Measurements from ENCODE around the gene FEZ2. TPM values are rescaled to one million over a fixed set of nuclear protein-coding genes. Genes with fewer than 3 reads are reported as not detected.
A peak's percentile ranks its signal among the peaks of the same experiment; 100 is the strongest.

Gene FEZ2, protein sequence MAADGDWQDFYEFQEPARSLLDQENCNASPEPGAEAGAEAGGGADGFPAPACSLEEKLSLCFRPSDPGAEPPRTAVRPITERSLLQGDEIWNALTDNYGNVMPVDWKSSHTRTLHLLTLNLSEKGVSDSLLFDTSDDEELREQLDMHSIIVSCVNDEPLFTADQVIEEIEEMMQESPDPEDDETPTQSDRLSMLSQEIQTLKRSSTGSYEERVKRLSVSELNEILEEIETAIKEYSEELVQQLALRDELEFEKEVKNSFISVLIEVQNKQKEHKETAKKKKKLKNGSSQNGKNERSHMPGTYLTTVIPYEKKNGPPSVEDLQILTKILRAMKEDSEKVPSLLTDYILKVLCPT
- 10 to 100 TPM; 14.5 to 15.7 TPM for total RNA-seq

DNA sequence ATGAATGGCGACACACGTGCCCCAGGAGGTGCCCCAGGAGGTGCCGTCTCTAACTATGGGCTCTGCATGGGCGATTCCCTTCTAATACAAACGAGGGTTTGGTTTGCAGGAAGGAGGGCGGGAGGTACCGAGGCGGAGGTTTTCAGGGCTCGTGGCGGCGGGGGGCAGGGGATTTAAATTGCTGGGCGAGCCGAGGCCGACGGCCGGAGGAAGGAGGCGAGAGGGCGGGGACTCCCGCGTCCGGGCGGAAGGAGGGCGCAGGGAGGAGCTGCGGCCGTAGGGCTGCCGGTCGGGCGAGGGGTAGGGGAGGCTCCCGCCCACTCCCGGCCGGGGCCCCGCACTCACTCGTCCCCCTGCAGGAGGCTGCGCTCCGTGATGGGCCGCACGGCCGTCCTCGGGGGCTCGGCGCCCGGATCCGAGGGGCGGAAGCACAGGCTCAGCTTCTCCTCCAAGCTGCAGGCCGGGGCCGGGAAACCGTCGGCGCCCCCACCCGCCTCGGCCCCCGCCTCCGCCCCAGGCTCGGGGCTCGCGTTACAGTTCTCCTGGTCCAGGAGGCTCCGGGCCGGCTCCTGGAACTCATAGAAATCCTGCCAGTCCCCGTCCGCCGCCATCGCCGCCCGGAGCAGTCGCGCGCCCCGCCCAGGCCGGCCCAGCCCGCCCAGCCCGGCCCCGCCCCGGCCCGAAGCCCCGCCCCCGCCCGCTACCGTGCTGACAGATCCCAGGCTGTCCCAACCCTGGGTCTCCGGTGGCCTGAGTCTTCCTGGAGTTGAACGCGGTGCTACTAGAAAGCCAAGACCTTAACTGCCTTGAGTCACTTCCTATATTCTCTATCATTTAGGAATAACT lies at the start of gene FEZ2:
Gene FEZ2 (minus strand): TSS at position 637 of the 846 bp plus-strand sequence. CDS start 26 bp downstream, at position 611.
- ChIA-PET POLR2A (no interaction called here), CTCF (interaction anchor here (0.6 to 1.6 kb wide), 2 partner anchors 38 to 46 kb away, joined by 3 to 4 read pairs; no protein-coding TSS in a partner anchor)
- H3K4me3 Mint-ChIP-seq: peak within 1 kb of the TSS; percentile 91
- peaks cover 8% of the 10 kb centered on the region for H3K36me3 Mint-ChIP-seq (ENCODE audit: low read depth)
- no peaks in the 10 kb centered on the region for H3K9me3 Mint-ChIP-seq
- H3K27ac Mint-ChIP-seq: peak within 1 kb of the TSS; percentile 94
- H3K4me1 Mint-ChIP-seq: peaks cover 19% of the 10 kb centered on the region
- no peaks in the 10 kb centered on the region for H3K27me3 Mint-ChIP-seq
- peak; percentile 70 for DNase-seq

DNA sequence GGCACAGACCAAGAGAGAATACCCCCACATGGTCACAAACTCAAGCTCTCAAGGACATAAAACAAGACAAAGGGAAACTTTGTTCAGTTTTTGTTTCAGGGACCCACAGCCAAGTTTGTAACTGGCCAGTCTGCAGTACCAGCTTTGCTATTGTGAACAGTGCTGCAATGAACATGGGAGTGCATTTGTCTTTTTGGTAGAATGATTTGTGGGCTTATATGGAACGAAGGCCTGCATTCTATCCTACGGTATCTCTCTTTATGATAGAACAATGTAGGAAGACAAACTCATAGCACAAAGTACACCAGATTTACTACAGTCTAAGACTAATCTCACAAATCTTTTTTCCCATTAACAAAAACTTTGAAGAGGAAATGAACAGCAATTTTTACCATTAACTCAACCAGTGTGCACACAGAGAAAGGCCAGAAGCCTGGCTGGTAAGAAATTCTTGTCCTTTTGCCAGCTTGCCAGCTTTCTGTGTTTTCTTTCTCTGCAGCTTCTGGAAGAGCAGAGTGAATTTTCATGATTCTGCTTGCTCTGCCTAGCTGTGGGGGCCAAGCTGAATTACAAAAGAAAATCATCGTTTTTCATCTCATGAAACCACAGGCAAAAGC lies 37.1 kb upstream of the FEZ2 start:
- DNase-seq: no peak
- no peaks in the 10 kb centered on the region for H3K36me3 Mint-ChIP-seq (ENCODE audit: low read depth)
- ChIA-PET CTCF (no interaction called here), POLR2A (no interaction called here)
- H3K27ac Mint-ChIP-seq: no peak overlapping the region
- no peak overlapping the region for H3K4me3 Mint-ChIP-seq
- H3K4me1 Mint-ChIP-seq: no peaks in the 10 kb centered on the region
- H3K9me3 Mint-ChIP-seq: peaks cover 2% of the 10 kb centered on the region
- peaks cover 1% of the 10 kb centered on the region for H3K27me3 Mint-ChIP-seq

DNA sequence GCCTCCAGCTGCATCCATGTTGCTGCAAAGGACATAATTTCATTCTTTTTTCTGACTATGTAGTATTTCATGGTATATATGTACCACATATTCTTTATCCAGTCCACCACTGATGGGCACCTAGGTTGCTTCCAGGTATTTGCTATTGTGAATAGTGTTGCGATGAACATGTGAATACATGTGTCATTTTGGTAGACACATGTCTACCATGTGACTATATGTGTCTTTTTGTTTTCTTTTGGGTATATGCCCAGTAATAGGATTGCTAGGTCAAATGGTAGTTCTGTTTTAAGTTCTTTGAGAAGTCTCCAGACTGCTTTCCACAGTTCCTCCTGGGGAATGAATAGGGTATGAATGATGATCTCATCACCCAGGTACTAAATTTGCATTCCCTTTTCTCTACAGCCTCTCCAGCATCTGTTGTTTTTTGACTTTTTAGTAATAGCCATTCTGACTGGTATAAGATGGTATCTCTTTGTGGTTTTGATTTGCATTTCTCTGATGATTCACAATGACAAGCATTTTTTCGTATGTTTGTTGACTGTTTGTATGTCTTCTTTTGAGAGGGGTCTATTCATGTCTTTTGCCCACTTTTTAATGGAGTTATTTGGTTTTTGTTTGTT lies 35.6 kb upstream of the FEZ2 start:
- no peak for DNase-seq
- ChIA-PET POLR2A (no interaction called here), CTCF (no interaction called here)
- Mint-ChIP-seq H3K27me3 (peaks cover 1% of the 10 kb centered on the region), H3K9me3 (peaks cover 2% of the 10 kb centered on the region), H3K4me3 (no peak overlapping the region), H3K4me1 (no peaks in the 10 kb centered on the region), H3K36me3 (ENCODE audit: low read depth) (no peaks in the 10 kb centered on the region), H3K27ac (no peak overlapping the region)

DNA sequence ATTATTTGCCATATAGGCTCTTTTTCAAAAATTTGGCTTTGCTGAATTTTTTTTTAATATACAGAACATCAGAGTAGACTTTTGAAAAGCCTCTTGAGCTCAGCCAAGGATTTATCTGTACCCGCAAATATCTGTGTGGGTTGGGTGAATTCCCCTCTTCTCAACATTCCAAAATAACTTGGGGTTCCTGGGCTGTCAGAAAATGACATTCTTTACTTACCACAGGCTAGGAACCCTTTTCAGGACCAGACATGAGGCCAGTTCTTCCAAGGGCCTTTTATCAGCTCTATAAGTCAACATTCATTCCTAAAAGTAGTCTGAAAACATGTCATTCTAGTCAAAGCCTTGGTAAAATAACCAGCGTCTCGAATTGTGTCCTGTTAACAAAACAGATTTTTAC lies 28.8 kb upstream of the FEZ2 start:
- DNase-seq: no peak
- Mint-ChIP-seq H3K27ac (no peak overlapping the region), H3K9me3 (peaks cover 11% of the 10 kb centered on the region), H3K4me3 (no peak overlapping the region), H3K27me3 (peaks cover 11% of the 10 kb centered on the region), H3K4me1 (no peaks in the 10 kb centered on the region), H3K36me3 (ENCODE audit: low read depth) (no peaks in the 10 kb centered on the region)
- ChIA-PET CTCF (interaction anchor here (0.6 kb wide), 1 partner anchor 854 kb away, joined by 3 read pairs; no protein-coding TSS in a partner anchor), POLR2A (no interaction called here)

DNA sequence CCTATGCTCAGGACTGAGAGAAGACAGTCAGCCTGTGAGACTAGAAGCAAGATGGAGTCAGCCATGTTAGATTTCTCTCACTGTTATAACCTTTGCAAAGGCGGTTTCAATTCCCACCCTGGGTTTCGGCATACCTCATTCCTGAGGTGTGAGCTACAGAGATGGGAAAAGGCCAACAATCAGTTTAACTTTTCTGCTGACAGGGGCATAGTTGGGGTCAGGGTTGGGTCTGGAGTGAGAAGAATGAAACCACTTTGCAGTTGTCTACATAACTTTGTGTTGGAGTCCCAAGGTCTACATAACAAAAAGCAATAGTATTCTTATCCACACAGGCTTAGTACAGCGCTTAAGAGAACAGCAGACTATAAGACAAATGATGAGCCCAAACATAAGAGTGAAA lies 28.1 kb upstream of the FEZ2 start:
- no peak for DNase-seq
- CTCF ChIA-PET: interaction anchor here (0.6 kb wide), 1 partner anchor 853 kb away, joined by 3 read pairs; no protein-coding TSS in a partner anchor
- no peaks in the 10 kb centered on the region for H3K4me1 Mint-ChIP-seq
- H3K36me3 Mint-ChIP-seq (ENCODE audit: low read depth): no peaks in the 10 kb centered on the region
- H3K4me3 Mint-ChIP-seq: no peak overlapping the region
- peaks cover 11% of the 10 kb centered on the region for H3K9me3 Mint-ChIP-seq
- POLR2A ChIA-PET: no interaction called here
- H3K27ac Mint-ChIP-seq: no peak overlapping the region
- peaks cover 11% of the 10 kb centered on the region for H3K27me3 Mint-ChIP-seq

DNA sequence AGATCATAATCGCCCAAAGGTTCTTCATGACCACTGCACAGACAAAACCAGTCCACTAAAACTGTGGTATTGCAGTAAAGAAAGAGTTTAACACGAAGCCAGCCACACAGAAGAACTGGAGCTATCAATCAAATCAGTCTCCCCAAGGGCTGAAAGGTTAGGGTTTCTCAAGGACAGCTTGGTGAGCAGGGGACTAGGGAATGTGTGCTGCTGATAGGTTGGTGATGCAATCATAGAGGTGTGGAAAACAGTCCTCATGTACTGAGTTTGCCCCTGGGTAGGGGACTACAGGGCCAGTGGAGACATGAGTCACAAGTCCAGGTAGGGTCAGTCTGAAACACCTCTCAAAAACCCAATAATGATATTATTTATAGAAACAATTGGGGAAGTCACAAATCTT lies 27.3 kb upstream of the FEZ2 start:
- Mint-ChIP-seq H3K4me1 (no peaks in the 10 kb centered on the region), H3K27me3 (peaks cover 11% of the 10 kb centered on the region), H3K27ac (no peak overlapping the region), H3K36me3 (ENCODE audit: low read depth) (no peaks in the 10 kb centered on the region), H3K4me3 (no peak overlapping the region), H3K9me3 (peaks cover 11% of the 10 kb centered on the region)
- ChIA-PET CTCF (no interaction called here), POLR2A (no interaction called here)
- DNase-seq: no peak

DNA sequence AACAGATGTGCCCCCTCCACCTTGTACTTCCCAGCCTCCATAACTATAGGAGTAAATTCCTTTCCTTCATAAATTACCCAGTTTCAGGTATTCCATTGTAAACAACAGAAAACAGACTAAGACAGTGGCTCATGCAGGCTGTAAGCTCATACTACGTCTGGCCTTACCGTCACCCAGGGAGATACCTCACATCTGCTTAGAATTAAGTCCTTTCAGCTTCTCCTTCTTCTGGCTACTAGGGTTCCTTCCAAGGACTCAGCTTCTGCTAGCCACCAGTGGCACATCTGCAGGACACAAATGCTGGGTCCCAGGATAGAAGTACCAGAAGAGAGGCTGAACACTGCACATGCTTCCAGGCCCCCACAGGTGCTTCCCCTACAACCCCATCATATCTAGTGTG lies 22.4 kb upstream of the FEZ2 start:
- no peak for DNase-seq
- H3K36me3 Mint-ChIP-seq (ENCODE audit: low read depth): no peaks in the 10 kb centered on the region
- peaks cover 11% of the 10 kb centered on the region for H3K27me3 Mint-ChIP-seq
- CTCF ChIA-PET: no interaction called here
- H3K4me3 Mint-ChIP-seq: no peak overlapping the region
- H3K4me1 Mint-ChIP-seq: no peaks in the 10 kb centered on the region
- peaks cover 6% of the 10 kb centered on the region for H3K9me3 Mint-ChIP-seq
- H3K27ac Mint-ChIP-seq: no peak overlapping the region
- POLR2A ChIA-PET: no interaction called here

DNA sequence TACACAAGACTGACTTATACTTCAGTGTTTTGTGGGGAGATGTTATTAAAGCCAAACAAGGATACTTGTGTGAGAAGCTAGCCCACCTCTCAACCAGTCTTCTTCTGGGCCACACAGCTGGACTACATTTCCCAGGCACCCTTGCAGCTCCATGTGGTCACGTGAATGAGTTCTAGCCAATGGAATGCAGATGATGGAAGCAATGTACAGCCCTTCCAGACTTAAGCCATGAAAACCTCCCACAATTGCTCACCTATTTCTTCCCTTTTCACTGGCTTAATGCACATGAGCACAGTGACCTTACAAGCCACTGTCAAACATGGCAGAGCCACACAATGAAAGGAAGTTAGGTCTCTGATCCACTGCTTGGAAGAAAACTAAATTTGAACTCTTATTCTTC lies 20.4 kb upstream of the FEZ2 start:
- Mint-ChIP-seq H3K4me1 (no peaks in the 10 kb centered on the region), H3K27me3 (peaks cover 12% of the 10 kb centered on the region), H3K9me3 (no peaks in the 10 kb centered on the region), H3K36me3 (ENCODE audit: low read depth) (no peaks in the 10 kb centered on the region), H3K4me3 (no peak overlapping the region), H3K27ac (no peak overlapping the region)
- ChIA-PET CTCF (no interaction called here), POLR2A (no interaction called here)
- DNase-seq: peak; percentile 19

DNA sequence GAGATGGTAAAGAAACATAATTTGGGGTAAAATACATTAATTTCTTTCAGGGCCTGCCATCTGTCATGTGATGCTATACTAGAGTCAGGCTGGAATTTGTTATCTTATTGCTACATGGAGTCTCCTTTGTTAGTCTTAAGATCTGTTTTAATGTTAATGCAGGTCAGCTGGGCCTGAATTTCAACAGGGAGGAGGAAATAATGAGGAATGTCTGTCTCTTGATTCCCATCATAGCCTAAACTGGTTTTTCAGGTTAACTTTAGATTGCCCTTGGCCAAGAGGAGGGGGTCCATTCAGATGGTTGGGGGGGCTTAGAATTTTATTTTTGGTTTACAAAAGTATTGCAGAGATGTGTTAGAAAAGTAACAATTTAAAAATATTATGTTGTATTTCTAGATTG lies 19.0 kb upstream of the FEZ2 start:
- H3K27me3 Mint-ChIP-seq: peaks cover 3% of the 10 kb centered on the region
- H3K36me3 Mint-ChIP-seq (ENCODE audit: low read depth): no peaks in the 10 kb centered on the region
- DNase-seq: no peak
- CTCF ChIA-PET: no interaction called here
- no peak overlapping the region for H3K4me3 Mint-ChIP-seq
- no peak overlapping the region for H3K27ac Mint-ChIP-seq
- no peaks in the 10 kb centered on the region for H3K4me1 Mint-ChIP-seq
- H3K9me3 Mint-ChIP-seq: no peaks in the 10 kb centered on the region
- POLR2A ChIA-PET: no interaction called here

DNA sequence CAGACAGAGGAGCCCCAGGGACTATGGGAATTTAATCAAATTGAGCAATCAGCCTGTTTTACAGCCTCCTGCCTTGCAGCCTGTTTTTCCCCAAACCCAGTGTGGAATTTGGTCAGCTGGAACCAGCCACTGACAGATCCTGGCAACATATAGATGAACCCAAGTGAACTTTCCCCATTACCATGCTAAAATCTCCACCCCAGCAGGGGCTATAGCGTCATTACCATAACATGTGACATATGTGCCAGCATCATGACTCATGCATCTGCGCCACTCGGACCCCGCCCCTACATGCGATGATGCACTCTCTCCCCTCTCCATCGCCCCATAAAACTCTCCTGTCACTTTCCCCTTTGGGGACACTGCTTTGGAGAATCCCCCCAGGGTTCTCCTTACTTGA lies 17.3 kb upstream of the FEZ2 start:
- DNase-seq: no peak
- peaks cover 3% of the 10 kb centered on the region for H3K27me3 Mint-ChIP-seq
- H3K9me3 Mint-ChIP-seq: no peaks in the 10 kb centered on the region
- CTCF ChIA-PET: interaction anchor here (1.2 kb wide), 1 partner anchor 13 kb away, joined by 3 read pairs; no protein-coding TSS in a partner anchor
- no peaks in the 10 kb centered on the region for H3K36me3 Mint-ChIP-seq (ENCODE audit: low read depth)
- H3K27ac Mint-ChIP-seq: no peak overlapping the region
- POLR2A ChIA-PET: no interaction called here
- no peak overlapping the region for H3K4me3 Mint-ChIP-seq
- no peaks in the 10 kb centered on the region for H3K4me1 Mint-ChIP-seq

DNA sequence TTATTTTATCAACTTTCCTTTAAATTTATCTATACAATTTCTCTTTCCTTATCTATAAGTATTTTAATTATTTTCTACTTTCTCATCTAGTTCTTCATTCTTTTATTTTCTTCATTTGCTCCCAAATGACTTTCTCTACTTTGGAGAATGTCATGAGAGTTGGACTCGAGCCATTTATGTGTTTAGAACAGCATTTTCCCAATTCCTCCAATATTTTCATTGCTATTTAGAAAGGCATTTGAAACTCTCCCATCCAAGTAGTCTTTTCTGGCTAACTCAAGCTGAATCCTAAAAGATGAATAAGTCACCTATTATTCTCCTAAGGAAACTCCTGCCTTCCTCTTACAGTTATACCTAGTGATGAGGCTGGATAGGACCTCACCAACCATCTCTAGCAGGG lies 15.8 kb upstream of the FEZ2 start:
- POLR2A ChIA-PET: no interaction called here
- H3K36me3 Mint-ChIP-seq (ENCODE audit: low read depth): no peaks in the 10 kb centered on the region
- DNase-seq: no peak
- no peak overlapping the region for H3K27ac Mint-ChIP-seq
- peaks cover 3% of the 10 kb centered on the region for H3K27me3 Mint-ChIP-seq
- CTCF ChIA-PET: no interaction called here
- H3K4me3 Mint-ChIP-seq: no peak overlapping the region
- no peaks in the 10 kb centered on the region for H3K4me1 Mint-ChIP-seq
- H3K9me3 Mint-ChIP-seq: no peaks in the 10 kb centered on the region

DNA sequence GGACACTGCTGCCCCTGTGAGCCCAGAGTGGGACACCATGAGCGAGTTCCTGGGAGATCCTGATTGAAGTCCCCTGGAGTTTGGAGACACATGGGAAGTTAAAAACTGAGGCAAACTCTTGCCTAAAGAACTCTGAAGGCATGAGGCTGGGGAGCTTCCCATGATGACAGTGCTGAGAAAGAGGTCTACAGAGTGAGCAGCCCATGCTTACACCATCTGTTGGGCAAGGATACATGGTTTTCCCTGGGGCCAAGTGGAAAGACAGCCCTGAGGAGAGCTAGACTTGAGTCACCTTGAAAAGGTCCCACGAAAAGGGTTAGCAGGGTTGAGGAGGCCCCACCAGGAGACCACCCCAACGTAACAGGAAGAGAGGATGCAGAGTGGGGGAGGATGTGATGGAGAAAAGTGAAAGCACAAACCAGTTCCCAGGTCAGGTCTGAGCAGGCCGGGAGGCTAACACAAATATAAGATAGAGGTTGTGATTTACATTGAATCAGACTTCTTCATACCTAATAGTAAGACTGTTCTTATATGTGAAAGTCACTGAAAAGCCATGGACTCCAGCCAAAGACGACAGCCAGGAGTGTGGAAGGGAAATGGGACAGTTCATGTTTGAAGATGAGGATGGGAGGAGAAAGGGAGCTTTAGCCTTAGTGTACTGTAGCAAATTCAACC lies 13.5 kb upstream of the FEZ2 start:
- Mint-ChIP-seq H3K4me3 (no peak overlapping the region), H3K36me3 (ENCODE audit: low read depth) (no peaks in the 10 kb centered on the region), H3K4me1 (no peaks in the 10 kb centered on the region), H3K9me3 (no peaks in the 10 kb centered on the region), H3K27me3 (peaks cover 4% of the 10 kb centered on the region), H3K27ac (no peak overlapping the region)
- no peak for DNase-seq
- POLR2A ChIA-PET: no interaction called here
- CTCF ChIA-PET: no interaction called here

All from activated CD4-positive, alpha-beta T cell treated with anti-CD3 and anti-CD28 coated beads, Interleukin-2, amount 10 ng/mL, durations not matched to agents 7 days and 5 days (primary cell).